KOPT-K1 (cell line): ENCODE measurements around the gene DNAJC18.

Experiments used
- H3K27ac ChIP-seq: fragments of 200-600 bp; sonication (generic); 2 replicates; pipeline ENCODE4 v1.5.1; 2016; ENCODE audit warnings: antibody characterized with exemption, mild to moderate bottlenecking, low read depth, low read length; ENCODE audit not compliant: poor library complexity, severe bottlenecking
- H3K36me3 ChIP-seq: fragments of 200-600 bp; sonication (generic); 2 replicates; pipeline ENCODE4 v1.5.1; 2017; ENCODE audit warnings: antibody characterized with exemption, mild to moderate bottlenecking, low read length, moderate library complexity; ENCODE audit not compliant: insufficient read depth
- H3K9me3 ChIP-seq: fragments of 200-600 bp; sonication (generic); 2 replicates; pipeline ENCODE4 v1.5.1; 2017; ENCODE audit warnings: antibody characterized with exemption, low read length, mild to moderate bottlenecking; ENCODE audit not compliant: insufficient read depth, poor library complexity, severe bottlenecking

Gene DNAJC18

GRCh38 chr5:139383993-139384590, 55.2 kb downstream of the DNAJC18 start:
- Histone ChIP-seq H3K9me3 (no peaks in the 10 kb centered on the region), H3K36me3 (peaks cover 27% of the 10 kb centered on the region), H3K27ac (peak overlapping the region; percentile 100)

- peak within 1 kb of the TSS; percentile 100 for H3K27ac ChIP-seq
- H3K9me3 ChIP-seq: no peaks in the 10 kb centered on the region
- H3K36me3 ChIP-seq: peaks cover 26% of the 10 kb centered on the region
These were observed 55.9 kb downstream of the DNAJC18 start, which contains the start of gene SLC23A1 for GRCh38 chr5:139383275-139383992. SLC23A1 (minus strand) TSS chr5:139383297; CDS start chr5:139383253, 44 bp downstream.

GRCh38 chr5:139382807-139383206, 56.5 kb downstream of the DNAJC18 start:
- Histone ChIP-seq H3K9me3 (no peaks in the 10 kb centered on the region), H3K36me3 (peaks cover 24% of the 10 kb centered on the region), H3K27ac (peak overlapping the region; percentile 13)

- Histone ChIP-seq H3K36me3 (peaks cover 23% of the 10 kb centered on the region), H3K27ac (peak overlapping the region; percentile 13), H3K9me3 (no peaks in the 10 kb centered on the region)
These were observed 57.2 kb downstream of the DNAJC18 start for GRCh38 chr5:139381837-139382761.

- Histone ChIP-seq H3K9me3 (no peaks in the 10 kb centered on the region), H3K36me3 (peaks cover 18% of the 10 kb centered on the region; the same call in 1 of the 2 replicates), H3K27ac (no peak overlapping the region)
These were observed 59.5 kb downstream of the DNAJC18 start for GRCh38 chr5:139379626-139380449.

DNA sequence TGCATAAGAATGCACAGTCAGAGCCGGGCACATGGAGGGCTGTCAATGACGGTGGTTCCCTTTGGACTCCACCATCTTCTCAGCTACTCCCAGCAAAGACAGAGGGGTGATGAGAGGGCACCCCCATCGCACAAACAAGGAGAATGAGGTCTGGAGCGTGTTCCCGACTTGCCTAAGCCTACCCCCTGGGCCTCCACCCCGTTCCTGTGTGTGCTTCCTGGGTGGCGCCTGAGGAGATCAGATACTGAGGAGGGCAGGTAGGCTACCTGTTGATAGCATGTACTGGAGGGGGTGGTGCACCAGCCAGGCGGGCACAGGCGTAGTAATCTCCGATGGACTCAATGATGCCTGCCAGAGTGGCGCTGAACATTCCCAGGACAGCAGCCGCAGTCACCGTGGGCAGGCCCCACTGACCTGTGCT, 60.4 kb downstream of the DNAJC18 start:
- no peak overlapping the region for H3K27ac ChIP-seq
- H3K36me3 ChIP-seq: peaks cover 24% of the 10 kb centered on the region; the same call in 1 of the 2 replicates
- no peaks in the 10 kb centered on the region for H3K9me3 ChIP-seq

- peaks cover 31% of the 10 kb centered on the region; the same call in 1 of the 2 replicates for H3K36me3 ChIP-seq
- no peaks in the 10 kb centered on the region for H3K9me3 ChIP-seq
- H3K27ac ChIP-seq: no peak overlapping the region
These were observed 61.1 kb downstream of the DNAJC18 start for GRCh38 chr5:139378101-139378825.

- Histone ChIP-seq H3K27ac (no peak overlapping the region), H3K9me3 (no peaks in the 10 kb centered on the region), H3K36me3 (peaks cover 34% of the 10 kb centered on the region; the same call in 1 of the 2 replicates)
These were observed 62.1 kb downstream of the DNAJC18 start for GRCh38 chr5:139377226-139377625.

- Histone ChIP-seq H3K9me3 (no peaks in the 10 kb centered on the region), H3K36me3 (peaks cover 43% of the 10 kb centered on the region), H3K27ac (no peak overlapping the region)
These were observed 63.0 kb downstream of the DNAJC18 start for GRCh38 chr5:139376364-139376763.

GRCh38 chr5:139374909-139375308, 64.4 kb downstream of the DNAJC18 start:
- H3K9me3 ChIP-seq: no peaks in the 10 kb centered on the region
- peaks cover 55% of the 10 kb centered on the region for H3K36me3 ChIP-seq
- H3K27ac ChIP-seq: no peak overlapping the region

DNA sequence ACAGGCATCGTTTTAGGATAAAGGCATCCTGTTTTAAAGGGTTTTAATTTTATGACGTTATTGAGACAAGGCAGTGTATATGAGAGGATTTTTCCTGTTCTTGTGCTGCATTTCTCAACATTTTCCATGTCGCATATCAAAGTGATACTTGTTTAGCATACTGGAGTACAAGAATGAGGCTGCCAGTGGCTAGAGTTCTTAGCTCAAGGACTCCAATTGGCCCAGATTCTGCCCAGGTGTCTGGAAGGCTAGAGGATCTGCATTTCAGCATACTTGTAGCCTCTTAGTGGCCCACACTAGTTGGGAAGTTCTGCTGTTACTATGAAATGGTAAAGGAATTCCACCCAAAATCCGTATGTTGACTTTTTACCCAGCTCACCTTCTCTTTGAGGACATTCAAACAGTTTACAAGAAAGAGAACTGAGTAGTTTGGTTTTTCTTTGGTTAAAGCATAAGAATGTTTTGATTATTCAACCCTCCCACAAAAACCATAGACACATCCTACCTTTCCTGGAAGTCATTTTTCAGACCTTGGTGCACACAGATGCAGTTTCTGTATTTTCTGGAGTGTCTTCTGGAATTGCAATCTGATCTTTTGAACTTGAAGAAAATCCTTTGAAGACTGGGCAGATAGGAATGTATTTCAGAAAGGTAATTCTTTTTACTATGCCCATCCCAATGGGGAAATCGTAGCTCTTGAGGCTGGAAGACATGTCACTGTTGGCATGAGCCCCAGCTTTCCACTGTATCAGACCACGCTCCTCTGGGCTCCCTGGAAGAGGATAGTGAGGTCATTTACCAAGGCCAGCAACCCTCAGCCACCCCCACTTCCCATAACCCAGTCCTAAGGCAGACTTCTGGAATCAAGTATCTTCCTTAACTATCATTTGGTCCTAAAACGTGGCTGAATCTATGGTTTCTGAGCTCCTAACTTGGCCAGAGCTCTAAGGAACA, 67.6 kb downstream of the DNAJC18 start:
- Histone ChIP-seq H3K36me3 (peaks cover 69% of the 10 kb centered on the region), H3K27ac (no peak overlapping the region), H3K9me3 (no peaks in the 10 kb centered on the region)

GRCh38 chr5:139369181-139369580, 70.1 kb downstream of the DNAJC18 start:
- Histone ChIP-seq H3K36me3 (peaks cover 86% of the 10 kb centered on the region), H3K9me3 (no peaks in the 10 kb centered on the region), H3K27ac (no peak overlapping the region)

GRCh38 chr5:139368613-139369012, 70.7 kb downstream of the DNAJC18 start:
- Histone ChIP-seq H3K9me3 (no peaks in the 10 kb centered on the region), H3K27ac (no peak overlapping the region), H3K36me3 (peaks cover 86% of the 10 kb centered on the region)
